Sigmoid colon (tissue), 7 donors: ENCODE data around the gene NTMT1. TPM values are rescaled to one million over a fixed set of nuclear protein-coding genes. Genes with fewer than 3 reads are reported as not detected.
"Not testable (repeated sequence)": the region's sequence is repeated elsewhere in the genome, so short reads cannot be mapped to it uniquely, and the experiment has no call there.

Source experiments
- DNase-seq: peaks from one replicate; pipeline ENCODE4 v3.0.0-alpha.2; 2019
- H3K27ac ChIP-seq, 4 donors: fragments of 200-600 bp; sonication (generic); one replicate each; pipeline ENCODE4 v1.5.1; 2016 to 2019; ENCODE audit warnings: mild to moderate bottlenecking in 1 of 4
- H3K27me3 ChIP-seq, 3 donors: fragments of 200-600 bp; sonication (generic); one replicate each; pipeline ENCODE4 v1.5.1; 2019; ENCODE audit warnings: mild to moderate bottlenecking in 1 of 3
- H3K36me3 ChIP-seq, 4 donors: fragments of 200-600 bp; sonication (generic); one replicate each; pipeline ENCODE4 v1.5.1; 2016 to 2019
- H3K4me1 ChIP-seq, 4 donors: fragments of 200-600 bp; sonication (generic); one replicate each; pipeline ENCODE4 v1.5.1; 2017 to 2019
- H3K4me3 ChIP-seq, 4 donors: fragments of 200-600 bp; sonication (generic); one replicate each; pipeline ENCODE4 v1.5.1; 2017 to 2019; ENCODE audit warnings: mild to moderate bottlenecking in 2 of 4, moderate library complexity in 1 of 4
- H3K9me3 ChIP-seq, 4 donors: fragments of 200-600 bp in 3 of 4; sonication (generic) in 3 of 4; one replicate each; pipeline versions ENCODE4 v1.5.1 to v1.6.1; 2013 to 2019
- CTCF ChIP-seq, 4 experiments: fragments of 450-650 bp in 3 of 4; fragments of 200-600 bp in 1 of 4; IDR thresholded peaks; one replicate each; pipeline ENCODE4 v1.5.1; 2016 to 2019; ENCODE audit warnings: antibody characterized with exemption in 4 of 4, mild to moderate bottlenecking in 3 of 4, moderate library complexity in 2 of 4
- EP300 ChIP-seq, 4 donors: sonication (generic); formaldehyde crosslinking; IDR thresholded peaks; one replicate each; pipeline ENCODE4 v1.6.1; 2017; ENCODE audit warnings: antibody characterized with exemption in 4 of 4
- POLR2A ChIP-seq, 2 donors: fragments of 450-650 bp; IDR thresholded peaks; one replicate each; pipeline ENCODE4 v1.6.1; 2016; ENCODE audit warnings: antibody characterized with exemption in 2 of 2, mild to moderate bottlenecking in 2 of 2, moderate library complexity in 2 of 2
- POLR2AphosphoS5 ChIP-seq, 4 donors: sonication (generic); formaldehyde crosslinking; IDR thresholded peaks; one replicate each; pipeline ENCODE4 v1.6.1; 2017; ENCODE audit warnings: antibody characterized with exemption in 4 of 4
- WGBS, 2 donors: extraction: QIAGEN DNeasy Blood & Tissue Kit; methylation state at CpG; one replicate each; pipeline ENCODE4 v1.1.7; 2013; 5-methylcytosine and 5-hydroxymethylcytosine counted together
- intact Hi-C: fragments of 100-400 bp; cut with DNase I; formaldehyde crosslinking; loops from one replicate; pipeline ENCODE4 v1.15.1; 2023
- polyA plus RNA-seq, 3 donors: library from polyadenylated mRNA; stranded (reverse); fragments of 200-250 nt; gene quantifications; one replicate each; pipeline ENCODE4 v1.2.3, GENCODE V29; 2013
- total RNA-seq, 4 donors: library from RNA; depleted of rRNA; stranded (reverse); fragments of >200 nt; gene quantifications; one replicate each; pipeline ENCODE4 v1.1.0, GENCODE V29; 2016
- donor health status: healthy with polysubstance abuse.
- donor health status: Bipolar disorder and iron deficiency.
- donor health status: healthy.

The NTMT1 gene
- total and polyA plus RNA-seq, 7 donors: 5.8 to 49.3 (median 22.5) TPM

GRCh38 chr9:129586245-129586644 is 39.7 kb upstream of the NTMT1 start:
- TF ChIP-seq EP300 (IDR thresholded peaks at IDR 0.05) (no peak), POLR2AphosphoS5 (IDR thresholded peaks at IDR 0.05) (no peak), POLR2A (IDR thresholded peaks at IDR 0.05) (no peak), CTCF (IDR thresholded peaks at IDR 0.05) (no peak)
- WGBS, 2 donors: 73 to 93% methylated on average over 1 of the region's 1 CpG
- DNase-seq: no peak
- Histone ChIP-seq H3K4me3 (no peak overlapping the region), H3K27me3 (no peaks in the 10 kb centered on the region), H3K27ac (no peak overlapping the region), H3K36me3 (no peaks in the 10 kb centered on the region), H3K4me1 (peaks cover 0 to 4% (median 0%) of the 10 kb centered on the region in 4 donors), H3K9me3 (no peaks in the 10 kb centered on the region)
- intact Hi-C loops: no loop called here

- no peaks in the 10 kb centered on the region for H3K36me3 ChIP-seq
- TF ChIP-seq POLR2A (IDR thresholded peaks at IDR 0.05): no peak
- TF ChIP-seq EP300 (IDR thresholded peaks at IDR 0.05): no peak
- TF ChIP-seq POLR2AphosphoS5 (IDR thresholded peaks at IDR 0.05): no peak
- TF ChIP-seq CTCF (IDR thresholded peaks at IDR 0.05): no peak
- no peak overlapping the region for H3K4me3 ChIP-seq
- H3K27me3 ChIP-seq: no peaks in the 10 kb centered on the region
- peaks cover 0 to 4% (median 0%) of the 10 kb centered on the region in 4 donors for H3K4me1 ChIP-seq
- 63 to 82% methylated on average over 8 of the region's 8 CpGs for WGBS, 2 donors
- H3K27ac ChIP-seq: no peak overlapping the region
- DNase-seq: no peak
- intact Hi-C loops: no loop called here
- H3K9me3 ChIP-seq: no peaks in the 10 kb centered on the region
Measured at GRCh38 chr9:129586685-129587084, 39.3 kb upstream of the NTMT1 start.

GRCh38 chr9:129587487-129588262 is 38.3 kb upstream of the NTMT1 start:
- intact Hi-C loops: no loop called here
- no peaks in the 10 kb centered on the region for H3K9me3 ChIP-seq
- H3K27ac ChIP-seq: no peak overlapping the region
- H3K36me3 ChIP-seq: no peaks in the 10 kb centered on the region
- H3K27me3 ChIP-seq: no peaks in the 10 kb centered on the region
- DNase-seq: no peak
- 84 to 87% methylated on average over 23 of the region's 23 CpGs for WGBS, 2 donors
- H3K4me1 ChIP-seq: peaks cover 0 to 4% (median 0%) of the 10 kb centered on the region in 4 donors
- H3K4me3 ChIP-seq: no peak overlapping the region
- TF ChIP-seq POLR2AphosphoS5 (IDR thresholded peaks at IDR 0.05) (no peak), CTCF (IDR thresholded peaks at IDR 0.05) (no peak)

GRCh38 chr9:129590466-129590865 is 35.5 kb upstream of the NTMT1 start:
- H3K27ac ChIP-seq: no peak overlapping the region
- TF ChIP-seq POLR2AphosphoS5 (IDR thresholded peaks at IDR 0.05): no peak
- TF ChIP-seq POLR2A (IDR thresholded peaks at IDR 0.05): no peak
- no peak for TF ChIP-seq EP300 (IDR thresholded peaks at IDR 0.05)
- no peak for TF ChIP-seq CTCF (IDR thresholded peaks at IDR 0.05)
- 82 to 92% methylated on average over 6 of the region's 6 CpGs for WGBS, 2 donors

GRCh38 chr9:129591916-129592315 is 34.0 kb upstream of the NTMT1 start:
- H3K4me1 ChIP-seq: peaks cover 0 to 8% (median 7%) of the 10 kb centered on the region in 4 donors
- TF ChIP-seq EP300 (IDR thresholded peaks at IDR 0.05) (no peak), POLR2AphosphoS5 (IDR thresholded peaks at IDR 0.05) (no peak), CTCF (IDR thresholded peaks at IDR 0.05) (no peak), POLR2A (IDR thresholded peaks at IDR 0.05) (no peak)
- intact Hi-C loops: no loop called here

More at GRCh38 chr9:129590466-129590865, 35.5 kb upstream of the NTMT1 start:
- Histone ChIP-seq H3K4me3 (no peak overlapping the region), H3K36me3 (no peaks in the 10 kb centered on the region), H3K9me3 (no peaks in the 10 kb centered on the region), H3K27me3 (no peaks in the 10 kb centered on the region), H3K4me1 (no peaks in the 10 kb centered on the region)
- intact Hi-C loops: no loop called here
- DNase-seq: no peak

GRCh38 chr9:129592790-129593189 is 33.2 kb upstream of the NTMT1 start:
- 87 to 88% methylated on average over 10 of the region's 10 CpGs for WGBS, 2 donors
- DNase-seq: not testable (repeated sequence)

More at GRCh38 chr9:129591916-129592315, 34.0 kb upstream of the NTMT1 start:
- Histone ChIP-seq H3K36me3 (no peaks in the 10 kb centered on the region), H3K27me3 (no peaks in the 10 kb centered on the region), H3K27ac (no peak overlapping the region), H3K9me3 (no peaks in the 10 kb centered on the region), H3K4me3 (no peak overlapping the region)
- 84 to 86% methylated on average over 5 of the region's 5 CpGs for WGBS, 2 donors
- no peak for DNase-seq

More at GRCh38 chr9:129592790-129593189, 33.2 kb upstream of the NTMT1 start:
- H3K27ac ChIP-seq, intact Hi-C loops, H3K9me3 ChIP-seq, H3K4me3 ChIP-seq, H3K36me3 ChIP-seq, H3K27me3 ChIP-seq: not testable (repeated sequence)
- peaks cover 0 to 17% (median 16%) of the 10 kb centered on the region in 4 donors for H3K4me1 ChIP-seq
